Stimulated activated CD8-positive, alpha-beta memory T cell treated with anti-CD3 and anti-CD28 coated beads, Interleukin-7, amount 100 ng/mL, for 4 hours (primary cell): ENCODE data around the gene PAPLN.

ENCODE experiments used
- DNase-seq, 2 donors: peaks; one replicate each; pipeline ENCODE4 v3.0.0-alpha.2; 2020; ENCODE audit warnings: low read depth in 2 of 2

Gene PAPLN

DNA sequence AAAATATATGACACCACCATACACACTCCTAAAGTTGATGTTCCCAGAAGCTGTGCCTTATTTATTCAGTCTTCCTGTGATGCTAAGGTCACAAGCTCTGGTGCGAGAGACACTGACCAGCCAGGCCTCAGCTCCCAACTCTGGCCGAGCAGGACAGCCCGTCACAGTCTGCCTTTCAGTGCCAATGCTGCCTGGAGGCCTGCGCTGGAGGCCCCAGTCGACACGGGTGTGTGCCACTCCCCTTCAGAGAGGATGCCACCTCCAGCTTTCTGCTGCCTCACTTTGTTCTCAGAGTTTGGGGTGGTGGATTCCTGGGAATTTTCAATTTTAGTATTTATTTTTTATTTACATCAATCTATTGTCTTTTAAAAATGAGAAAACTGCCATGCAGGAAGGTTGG is 7.3 kb upstream of the PAPLN start:
- no peak for DNase-seq

DNA sequence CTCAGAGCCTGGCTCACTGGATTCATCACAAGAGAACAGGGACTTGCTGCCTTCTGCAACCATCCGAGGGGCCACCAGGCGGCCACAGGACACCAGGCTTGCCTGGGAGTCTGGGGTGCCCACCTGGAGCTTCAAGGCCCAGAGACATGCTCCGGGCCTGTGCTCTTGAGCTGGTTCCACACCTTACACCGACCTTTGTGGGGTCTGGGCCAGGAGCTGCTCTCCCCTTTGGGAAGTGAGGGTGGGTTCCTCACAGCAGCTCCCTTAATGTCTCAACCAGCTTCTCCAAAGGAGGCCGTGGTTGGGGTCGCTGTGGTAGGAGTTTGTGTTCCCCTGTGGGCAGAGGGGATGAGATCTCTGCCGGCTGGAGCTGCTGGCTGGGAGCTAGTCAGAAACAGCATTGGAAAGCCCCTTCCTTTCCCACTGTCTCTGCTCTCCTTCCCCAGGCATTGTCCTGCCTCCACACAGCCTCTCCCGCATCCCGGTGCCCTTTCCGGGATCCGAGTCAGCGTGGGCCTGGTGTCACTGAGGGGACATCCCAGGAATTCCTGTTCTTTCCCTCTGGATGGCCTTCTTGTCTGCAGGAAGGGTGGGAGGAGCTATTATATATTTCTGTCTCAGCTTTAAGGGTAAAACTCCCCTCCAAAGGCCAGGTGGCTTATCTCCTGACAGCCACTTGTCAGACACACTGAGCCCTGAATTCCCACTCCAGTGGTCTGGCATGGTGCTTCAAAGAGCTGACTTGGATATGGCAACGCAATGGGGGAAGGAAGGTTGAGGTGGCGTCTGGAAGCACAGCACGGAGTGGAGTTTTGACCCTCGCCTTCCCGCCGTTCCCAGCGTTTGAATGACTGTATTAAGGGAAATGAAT is 5.1 kb upstream of the PAPLN start:
- DNase-seq: no peak

DNA sequence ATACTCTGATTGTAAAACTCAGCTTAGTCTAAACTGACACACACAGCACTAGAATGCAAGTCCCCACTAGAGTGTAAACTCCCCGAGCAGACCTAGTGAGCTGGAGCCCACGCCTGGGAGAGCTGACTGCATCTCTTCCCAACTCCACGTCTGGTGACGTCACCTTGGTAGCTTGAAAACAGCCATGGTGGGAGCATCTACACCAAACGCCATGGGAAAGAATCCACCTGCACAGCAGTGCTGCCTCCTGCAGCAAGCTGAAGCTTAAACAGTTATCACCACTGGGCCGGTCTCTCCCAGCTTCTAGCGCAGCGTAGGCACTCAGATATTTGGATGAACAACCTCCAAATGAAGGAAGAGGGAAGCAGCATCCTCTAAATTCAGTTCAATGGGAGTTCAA is 4.3 kb upstream of the PAPLN start:
- no peak for DNase-seq

DNA sequence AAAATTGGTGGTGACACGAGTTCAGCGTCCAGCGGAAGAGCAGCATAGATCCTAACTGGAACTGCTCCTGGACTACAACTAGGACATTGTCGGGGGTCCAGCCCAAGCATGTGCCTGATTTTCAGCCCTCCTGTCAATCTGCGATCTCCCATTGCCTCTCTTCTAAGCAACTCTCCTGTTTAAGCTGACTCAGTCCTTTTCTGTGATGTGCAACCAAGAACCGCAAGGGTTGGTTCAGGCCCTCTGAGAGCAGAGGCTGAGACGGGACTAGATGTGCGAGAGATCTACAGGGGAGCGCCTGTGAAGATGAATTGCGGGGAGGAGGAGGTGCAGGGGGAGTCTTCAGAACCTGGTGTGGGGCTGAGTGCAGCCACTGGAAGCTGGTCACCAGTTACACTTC is 3.7 kb upstream of the PAPLN start:
- no peak for DNase-seq

DNA sequence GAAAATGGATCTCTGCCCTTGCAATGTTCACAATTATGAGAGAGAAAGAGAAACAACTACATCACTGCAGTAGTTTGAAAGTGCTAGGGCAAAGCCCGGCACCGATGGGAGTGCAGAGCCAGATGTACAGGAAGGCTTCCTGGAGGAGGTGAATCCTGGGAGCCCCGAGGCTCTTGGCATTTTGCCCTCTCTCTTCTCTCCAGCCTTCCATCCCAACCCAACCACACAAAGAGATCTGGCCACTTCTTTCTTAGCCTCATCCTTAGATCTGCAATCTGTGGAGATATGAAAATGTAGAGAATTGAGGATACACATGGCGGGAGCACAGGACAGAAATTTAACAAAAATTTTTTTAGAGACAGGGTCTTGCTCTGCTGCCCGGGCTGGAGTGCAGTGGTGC is 3.3 kb upstream of the PAPLN start:
- DNase-seq: no peak

GRCh38 chr14:73234586-73235394 is 2.5 kb upstream of the PAPLN start:
- no peak for DNase-seq

DNA sequence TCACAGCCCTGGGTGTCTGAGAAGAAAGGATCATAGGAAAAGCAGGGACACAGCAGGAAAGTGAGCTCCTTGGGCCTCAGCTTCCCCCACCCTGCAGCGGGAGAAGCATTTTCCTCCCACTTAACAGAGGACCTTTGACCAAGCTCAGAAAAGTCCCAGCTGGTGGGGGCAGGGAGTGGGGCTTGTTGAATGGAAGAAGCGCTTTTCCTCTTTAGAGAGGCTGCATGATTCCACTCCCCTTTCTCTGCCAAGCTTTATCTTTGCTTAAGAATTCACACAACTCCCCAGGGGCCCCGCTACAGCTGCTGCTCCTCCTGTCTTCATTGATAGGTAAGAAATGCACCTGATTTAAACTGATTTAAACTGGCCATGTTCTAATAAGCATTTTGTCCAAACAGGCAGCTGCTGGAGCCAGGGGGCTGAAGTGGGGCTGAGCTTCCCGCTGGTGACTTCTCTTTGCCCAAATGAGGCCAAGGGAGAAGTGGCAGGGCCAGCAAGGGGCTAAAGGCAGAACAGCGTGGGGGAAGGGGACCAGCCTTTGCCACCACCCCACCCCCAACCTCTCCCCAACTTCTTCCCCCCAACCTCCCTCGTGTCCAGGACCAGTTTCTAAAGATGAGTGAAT is 1.7 kb upstream of the PAPLN start:
- DNase-seq: no peak

DNA sequence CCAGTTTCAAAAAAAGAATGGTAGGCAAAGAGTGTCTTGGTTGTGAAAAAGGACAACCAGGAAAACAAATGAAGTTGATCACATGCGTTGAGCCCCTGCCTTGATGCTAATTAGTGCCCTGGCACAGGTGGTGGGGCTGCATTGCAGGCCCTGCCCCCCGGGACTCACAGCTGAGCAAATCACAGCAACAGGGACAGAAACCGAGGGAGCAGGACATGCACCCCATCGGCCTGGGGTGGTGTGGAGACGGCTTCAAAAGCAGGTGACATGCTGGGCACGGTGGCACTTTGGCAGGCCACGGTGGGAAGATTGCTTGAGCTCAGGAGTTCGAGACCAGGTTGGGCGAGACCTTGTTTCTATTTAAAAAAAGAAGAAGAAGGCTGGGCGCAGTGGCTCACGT is 1.1 kb upstream of the PAPLN start:
- no peak for DNase-seq

DNA sequence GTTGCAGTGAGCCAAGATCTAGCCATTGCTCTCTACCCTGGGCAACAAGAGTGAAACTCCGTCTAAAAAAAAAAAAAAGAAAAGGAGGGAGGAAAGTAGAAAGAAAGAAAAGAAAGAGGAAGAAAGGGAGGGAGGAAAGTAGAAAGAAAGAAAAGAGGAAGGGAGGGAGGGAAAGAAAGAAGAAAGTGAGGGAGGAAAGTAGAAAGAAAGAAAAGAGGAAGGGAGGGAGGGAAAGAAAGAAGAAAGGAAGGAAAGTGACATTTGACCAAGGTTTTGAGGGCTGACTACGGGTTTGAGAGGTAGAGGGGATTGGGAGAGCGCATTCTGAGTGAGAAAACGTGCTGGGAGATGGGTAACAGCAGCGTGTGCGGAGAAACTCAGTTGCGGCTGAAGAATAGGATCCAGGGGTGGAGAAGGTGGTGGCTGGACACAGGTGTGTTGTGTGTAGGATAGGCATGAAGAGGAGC is 521 bp upstream of the PAPLN start:
- no peak for DNase-seq

DNA sequence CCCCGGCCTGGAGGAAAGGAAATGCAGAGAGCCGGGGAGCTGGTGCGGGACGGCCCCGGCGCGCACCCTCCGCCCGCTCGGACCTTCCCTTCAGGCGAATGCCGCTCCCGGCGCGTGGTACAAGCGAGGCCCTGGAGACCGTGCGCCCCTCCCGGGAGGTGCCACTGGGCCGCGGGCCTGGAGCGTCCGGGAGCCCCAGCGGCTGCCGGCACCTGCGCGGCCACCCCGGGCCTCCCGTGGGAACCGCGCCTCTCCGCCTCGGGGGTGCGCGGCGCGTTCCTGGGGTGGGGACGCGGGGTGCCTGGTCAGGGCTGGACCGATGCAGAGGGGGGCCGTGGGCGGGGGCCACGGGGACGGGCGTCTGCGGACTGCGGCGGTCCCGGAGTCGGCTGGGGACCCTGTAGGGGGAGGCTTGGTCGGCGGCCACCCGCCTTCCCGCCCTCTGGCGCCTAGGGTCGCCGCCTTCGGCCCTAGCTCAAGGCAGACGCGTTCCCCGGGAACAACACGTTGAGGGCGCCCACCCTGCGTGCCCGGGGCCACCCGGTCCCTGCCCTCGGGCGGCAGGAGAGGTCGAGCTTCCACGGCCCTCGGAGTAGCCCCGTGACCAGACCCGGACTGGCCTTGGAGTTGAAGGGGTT is 599 bp downstream of the PAPLN start:
- DNase-seq: no peak

DNA sequence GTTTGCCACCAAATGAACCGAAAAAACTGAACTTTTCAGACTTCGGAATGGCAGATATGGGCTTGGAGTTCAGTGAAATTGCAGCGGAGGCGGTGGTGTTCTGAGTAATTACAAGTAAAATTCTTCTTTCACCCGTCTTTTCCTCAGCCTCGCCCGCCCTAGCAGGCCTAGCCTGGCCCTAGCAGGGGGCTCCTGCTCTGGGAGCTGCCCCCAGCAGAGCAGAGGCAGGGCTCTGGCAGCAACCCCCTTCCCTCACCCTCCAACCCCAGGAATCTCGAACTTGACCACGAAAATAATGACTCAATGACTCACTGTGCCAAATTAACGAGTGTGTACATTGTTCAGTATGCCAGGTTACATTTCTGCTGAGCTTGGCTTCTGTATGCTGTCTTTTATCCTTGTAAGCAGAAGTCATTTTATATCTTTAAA is 1.1 kb downstream of the PAPLN start:
- no peak for DNase-seq

- no peak for DNase-seq
These were observed 1.6 kb downstream of the PAPLN start for GRCh38 chr14:73238941-73239340.

GRCh38 chr14:73239393-73240241 is 2.3 kb downstream of the PAPLN start:
- no peak for DNase-seq

- DNase-seq: no peak
These were observed 3.6 kb downstream of the PAPLN start for GRCh38 chr14:73240816-73241480.

DNA sequence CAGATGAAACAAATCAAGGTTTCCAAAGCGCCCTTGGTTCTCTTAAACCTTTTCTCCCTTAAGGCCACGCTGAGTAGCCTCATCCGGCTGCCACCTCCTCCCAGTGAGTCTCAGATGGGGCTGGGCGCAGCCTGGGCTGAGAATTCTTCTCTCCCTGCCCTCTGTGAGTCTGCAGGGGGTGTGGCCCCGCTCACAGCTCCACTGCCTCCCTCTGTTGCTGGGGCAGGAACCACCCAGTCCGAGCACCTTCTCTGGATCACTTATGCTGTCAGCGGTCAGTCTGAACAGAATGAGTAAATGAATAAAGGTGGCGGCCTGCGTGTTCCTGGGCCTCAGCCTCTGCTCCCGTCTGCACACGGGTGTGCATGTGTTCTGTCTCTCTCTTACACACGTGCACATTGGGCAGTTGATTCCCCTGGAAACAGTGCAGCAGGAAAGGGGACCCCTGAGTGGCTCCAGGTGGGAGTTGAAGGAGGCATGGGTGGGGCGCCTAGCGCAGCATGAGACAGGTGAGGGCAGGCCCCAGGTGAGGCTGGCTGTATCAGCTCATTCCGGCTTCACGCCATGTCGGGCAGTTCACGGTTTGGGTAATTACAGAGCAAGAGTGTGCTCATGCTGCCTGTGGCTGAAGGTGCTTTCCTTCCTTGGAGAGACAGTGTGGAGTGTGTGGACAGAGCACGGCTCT is 4.3 kb downstream of the PAPLN start:
- DNase-seq: no peak

- no peak for DNase-seq
These were observed 5.1 kb downstream of the PAPLN start for GRCh38 chr14:73242357-73242901.

DNA sequence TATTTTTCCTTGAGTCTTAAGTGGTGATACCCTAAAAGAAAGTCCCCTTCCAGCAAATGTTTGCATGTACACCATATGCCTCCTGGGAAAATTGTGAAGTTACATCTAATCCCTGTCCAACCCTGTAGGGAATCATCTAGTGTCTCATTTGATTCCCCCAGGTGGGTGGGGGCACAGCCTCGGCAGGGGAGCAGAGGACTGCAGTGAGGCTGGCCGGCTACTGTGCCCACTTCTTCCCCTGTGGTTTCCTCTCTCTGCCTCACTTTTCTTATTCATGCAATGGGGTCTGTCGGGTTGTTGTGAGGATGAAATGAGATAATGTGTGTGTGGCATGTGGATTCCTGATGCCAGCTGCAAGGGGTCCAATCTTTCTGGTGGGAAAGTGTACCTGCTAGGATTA is 6.0 kb downstream of the PAPLN start:
- DNase-seq: no peak

DNA sequence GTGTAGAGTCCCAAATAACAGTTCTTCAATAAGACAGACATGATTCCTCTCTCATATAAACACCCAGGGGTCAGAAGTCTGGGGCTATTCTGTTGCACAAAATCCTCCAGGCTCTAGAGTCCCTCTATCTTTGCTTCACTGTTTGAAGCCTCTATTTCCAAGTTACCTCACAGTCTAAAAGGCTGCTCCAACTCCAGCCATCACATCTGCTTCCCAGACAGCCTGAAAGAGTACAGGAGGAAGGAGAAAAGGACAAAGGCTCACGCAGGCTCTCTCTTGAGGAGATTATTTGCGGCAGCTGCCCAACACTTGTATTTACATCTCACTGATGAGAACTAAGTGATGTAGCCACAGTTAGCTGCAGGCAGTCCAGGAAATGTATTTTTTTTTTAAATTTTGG is 6.4 kb downstream of the PAPLN start:
- no peak for DNase-seq

DNA sequence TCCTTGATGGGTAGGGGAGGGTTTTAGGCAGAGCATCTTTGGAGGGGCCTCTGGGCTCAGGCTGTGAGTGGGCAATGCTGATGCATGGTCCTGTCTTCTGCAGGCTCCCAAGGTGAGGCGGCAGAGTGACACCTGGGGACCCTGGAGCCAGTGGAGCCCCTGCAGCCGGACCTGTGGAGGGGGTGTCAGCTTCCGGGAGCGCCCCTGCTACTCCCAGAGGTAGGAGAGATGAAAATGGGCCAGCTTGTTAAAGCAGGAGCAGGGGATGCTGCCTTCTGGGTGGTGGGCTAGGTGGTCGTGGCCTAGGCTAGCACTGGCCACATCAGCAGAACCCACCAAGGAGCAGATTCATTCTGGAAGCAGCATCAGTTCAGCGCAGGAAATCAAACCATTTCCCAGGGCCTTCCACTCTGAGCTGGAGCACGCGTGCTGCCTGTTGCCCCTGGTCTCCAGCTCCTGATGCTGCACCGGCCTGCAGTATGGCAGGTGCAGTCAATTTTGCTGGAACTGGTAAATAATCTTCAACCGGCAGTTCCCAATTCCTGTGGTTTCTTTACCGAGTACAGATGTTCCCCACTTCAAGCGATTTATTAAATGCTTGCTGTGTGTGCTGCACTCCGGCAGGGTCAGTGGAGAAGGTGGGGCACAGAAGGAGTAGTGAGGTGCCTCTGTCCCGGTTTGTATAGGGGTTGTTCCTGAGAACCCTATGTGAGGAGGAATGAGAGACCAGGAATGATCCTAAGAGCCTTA is 7.4 kb downstream of the PAPLN start:
- no peak for DNase-seq
